ENCODE results near the gene LDB2. TPM values are rescaled to one million over a fixed set of nuclear protein-coding genes. Genes with fewer than 3 reads are reported as not detected.

LDB2 gene
- total RNA-seq, 1 donor: under 0.01 TPM

DNA sequence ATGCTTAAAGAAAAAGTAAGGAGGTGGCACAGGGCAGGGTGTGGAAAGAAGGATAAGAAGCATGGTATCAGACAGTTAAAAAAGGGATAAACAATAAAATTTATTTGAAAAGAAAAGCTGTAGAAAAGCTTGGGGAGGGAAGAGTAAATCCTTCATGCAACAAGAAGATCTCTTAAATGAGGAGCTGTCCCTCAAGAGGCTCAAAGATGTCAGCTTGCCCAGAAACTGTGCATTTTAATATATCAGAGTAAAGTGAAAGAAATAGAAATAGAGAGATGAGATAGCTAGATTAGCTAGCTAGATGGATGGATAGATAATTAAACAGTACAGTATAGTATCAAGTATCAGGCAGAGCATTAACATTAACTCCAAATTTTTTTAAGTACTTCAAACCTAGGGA, 170.3 kb downstream of the LDB2 start:
- no peak for DNase-seq (ENCODE audit: low read depth in 2 of 3, low spot score in 2 of 3)

DNA sequence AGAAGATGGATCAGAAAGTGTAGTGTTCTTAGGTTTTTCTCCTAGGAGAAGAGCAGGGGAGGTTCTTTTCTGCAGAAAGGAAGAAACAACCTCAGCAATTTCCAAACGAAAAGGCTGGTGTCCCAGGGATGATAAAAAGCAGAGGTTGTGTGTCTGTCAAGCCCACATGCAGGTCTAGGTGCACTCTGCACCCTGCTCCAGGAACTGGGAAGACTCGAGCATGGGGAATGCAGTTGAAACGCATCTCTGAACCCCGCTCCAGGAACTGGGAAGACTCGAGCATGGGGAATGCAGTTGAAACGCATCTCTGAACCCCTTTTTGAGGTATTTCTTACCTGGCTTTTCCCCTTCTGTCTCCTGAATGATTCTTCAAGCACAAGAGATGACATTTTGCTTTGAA, 171.2 kb downstream of the LDB2 start:
- DNase-seq (ENCODE audit: low read depth in 2 of 3, low spot score in 2 of 3): no peak

DNA sequence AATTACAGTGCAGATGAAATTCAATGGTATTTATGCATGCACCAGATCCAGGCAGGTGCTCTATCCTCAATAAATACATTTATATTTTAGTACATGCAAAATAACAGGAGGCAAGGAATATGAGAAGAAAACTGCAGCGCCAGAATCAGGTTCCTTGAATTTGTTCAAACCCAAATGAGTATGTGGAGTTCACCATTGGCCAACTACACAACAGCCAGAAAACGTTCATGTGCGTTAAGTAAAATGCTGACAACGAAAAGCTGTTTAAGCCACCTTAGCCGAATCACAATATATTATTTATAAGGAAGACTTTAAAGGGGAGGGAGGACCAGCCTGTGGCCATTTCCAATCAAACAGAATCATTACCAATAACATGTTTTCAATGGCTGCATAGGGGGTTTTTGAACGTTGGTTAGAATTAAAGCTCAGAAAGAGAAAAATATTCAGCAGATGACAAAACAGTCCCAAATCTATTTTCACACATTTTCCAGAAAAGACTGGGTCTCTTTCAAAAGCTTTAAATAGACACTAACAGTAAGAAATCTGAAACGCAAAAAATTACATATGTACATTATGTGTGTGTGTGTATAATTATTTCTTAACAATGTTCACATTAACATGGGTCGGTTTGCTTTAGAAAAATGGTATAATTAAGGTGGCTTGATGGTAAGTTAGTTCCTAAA, 171.9 kb downstream of the LDB2 start:
- no peak for DNase-seq (ENCODE audit: low read depth in 2 of 3, low spot score in 2 of 3)

DNA sequence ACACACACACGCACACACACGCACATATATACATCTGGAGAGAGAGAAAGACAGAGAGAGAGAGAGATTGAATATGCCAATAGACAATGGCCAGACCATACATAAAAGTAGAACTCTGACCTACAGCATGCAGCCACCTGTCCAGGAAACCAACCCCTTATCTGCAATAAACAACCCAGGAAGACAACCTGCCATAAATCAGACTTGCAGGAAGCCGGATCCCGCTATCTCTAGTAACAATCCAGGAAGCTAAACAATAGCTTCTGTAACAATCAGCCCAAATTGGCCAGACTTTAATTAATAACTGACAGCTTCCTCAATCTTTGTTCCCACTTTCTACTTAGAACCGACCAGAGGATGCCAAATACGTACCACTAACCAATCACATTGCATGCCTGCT, 173.2 kb downstream of the LDB2 start:
- no peak for DNase-seq (ENCODE audit: low read depth in 2 of 3, low spot score in 2 of 3)

DNA sequence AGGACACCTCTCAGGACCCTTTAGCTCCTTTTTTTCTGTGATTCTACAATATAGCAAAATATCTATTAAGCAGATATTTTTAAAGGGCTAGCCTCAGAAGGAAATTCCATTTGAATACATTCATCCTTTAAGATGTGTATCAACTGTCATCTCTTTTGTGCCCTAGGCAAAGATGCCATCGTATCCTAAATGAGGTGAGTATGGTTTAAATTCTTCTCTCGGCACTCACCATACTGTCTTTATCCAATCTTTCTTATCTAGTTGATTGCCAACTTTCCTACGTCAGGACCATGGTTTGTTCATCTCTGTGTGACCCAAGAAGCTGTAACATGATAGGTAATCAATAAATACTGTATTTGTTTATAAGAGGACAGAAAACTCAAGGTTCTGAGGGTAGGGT, 176.0 kb downstream of the LDB2 start:
- DNase-seq (ENCODE audit: low read depth in 2 of 3, low spot score in 2 of 3): no peak

DNA sequence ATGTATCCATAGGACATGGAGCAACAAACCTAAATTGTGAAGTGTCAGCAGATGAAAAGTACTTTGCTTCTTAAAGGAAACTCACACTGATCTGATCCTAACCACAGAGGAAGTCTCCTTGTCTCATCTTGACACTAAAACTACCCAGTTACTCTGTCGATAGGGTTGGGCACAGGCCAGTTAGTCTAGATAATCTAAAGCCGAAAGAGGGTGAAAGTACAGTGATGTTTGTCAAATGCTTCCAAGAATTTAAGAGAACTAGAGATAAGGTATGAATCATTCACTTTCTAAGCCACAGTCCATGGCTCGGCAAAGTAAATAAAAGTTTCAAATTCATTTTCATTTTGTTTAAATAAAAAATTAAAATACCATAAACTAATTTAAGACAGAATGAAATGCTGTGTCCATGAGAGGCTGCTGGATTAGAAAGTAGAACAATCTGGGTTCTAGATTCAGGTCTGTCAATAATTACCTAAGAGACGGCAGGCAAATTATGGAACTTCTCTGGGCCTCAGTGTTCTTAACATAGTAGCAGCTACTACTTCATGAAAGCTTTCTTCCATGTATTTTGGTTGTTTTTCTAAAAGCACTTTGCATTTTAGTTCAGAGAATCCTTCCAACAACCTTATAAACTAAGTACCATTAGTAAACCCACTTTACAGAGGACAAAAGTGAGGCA, 176.7 kb downstream of the LDB2 start:
- DNase-seq (ENCODE audit: low read depth in 2 of 3, low spot score in 2 of 3): no peak

DNA sequence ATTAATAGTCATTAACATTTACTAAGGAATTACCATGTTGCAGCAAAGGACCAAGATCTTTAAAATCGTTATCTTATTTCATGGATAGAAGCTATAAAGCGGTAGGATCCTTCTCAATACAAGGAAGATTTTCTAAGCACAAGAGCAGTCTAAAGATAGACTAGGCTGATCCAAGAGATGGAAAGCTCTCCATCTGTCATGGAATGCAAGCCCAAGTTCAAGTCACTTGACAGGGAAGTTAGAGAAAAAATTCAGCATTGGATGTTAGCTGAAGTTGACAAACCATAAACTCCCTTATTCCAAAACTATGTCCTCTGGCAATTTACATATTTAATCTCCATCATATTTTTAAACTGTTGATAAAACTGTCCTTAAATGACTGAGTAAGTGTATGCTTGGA, 177.7 kb downstream of the LDB2 start:
- DNase-seq (ENCODE audit: low read depth in 2 of 3, low spot score in 2 of 3): no peak

DNA sequence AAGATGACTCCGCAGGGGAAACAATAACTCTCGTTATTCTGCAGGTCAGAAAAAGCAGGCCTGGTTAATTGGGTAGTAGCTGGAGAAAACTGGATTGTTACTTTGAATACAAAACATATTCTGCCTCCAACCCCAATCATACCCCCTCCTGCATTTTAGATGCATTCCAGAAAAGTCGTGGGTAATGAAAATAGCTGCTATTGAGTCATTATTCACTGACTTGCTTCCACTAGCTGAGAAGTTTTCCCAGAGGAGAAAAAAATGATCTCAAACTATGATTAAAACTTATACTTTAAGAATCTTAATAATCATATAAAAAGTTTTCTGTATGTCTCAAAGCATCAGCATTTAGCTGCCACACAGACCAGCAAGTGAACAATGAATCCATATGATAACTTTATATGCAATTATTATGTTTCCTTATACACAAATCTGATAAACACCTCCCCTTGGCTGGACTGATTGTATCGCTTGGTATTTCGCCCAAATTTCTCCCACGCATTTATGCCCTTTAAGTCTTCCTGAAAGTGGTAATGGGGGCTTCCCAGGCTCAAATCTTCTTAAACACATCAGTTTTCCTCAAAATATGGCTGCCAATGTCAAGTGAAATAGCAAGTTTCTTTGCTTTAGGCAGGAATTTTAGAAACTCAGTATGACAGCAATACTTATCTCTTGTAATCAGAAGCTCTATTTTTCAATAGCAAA, 181.0 kb downstream of the LDB2 start:
- no peak for DNase-seq (ENCODE audit: low read depth in 2 of 3, low spot score in 2 of 3)

DNA sequence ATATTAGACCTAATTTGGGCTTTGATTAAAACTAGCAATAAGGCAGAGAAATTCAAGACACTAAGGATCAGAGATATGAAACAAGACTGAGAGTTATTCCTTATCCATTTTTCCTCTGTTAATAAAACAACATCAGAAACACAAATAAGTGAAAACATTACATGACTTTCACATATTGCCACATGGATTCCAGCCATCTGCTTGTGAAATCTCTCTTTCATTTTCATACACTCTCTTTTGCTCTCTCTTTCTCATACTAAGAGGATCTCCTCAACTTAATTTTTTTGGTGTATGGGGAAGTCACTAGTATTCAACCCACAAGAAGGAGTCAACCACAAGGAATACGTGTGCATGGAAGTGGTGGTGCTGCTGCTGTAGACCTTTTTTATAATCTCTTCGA, 183.0 kb downstream of the LDB2 start:
- DNase-seq (ENCODE audit: low read depth in 2 of 3, low spot score in 2 of 3): no peak

DNA sequence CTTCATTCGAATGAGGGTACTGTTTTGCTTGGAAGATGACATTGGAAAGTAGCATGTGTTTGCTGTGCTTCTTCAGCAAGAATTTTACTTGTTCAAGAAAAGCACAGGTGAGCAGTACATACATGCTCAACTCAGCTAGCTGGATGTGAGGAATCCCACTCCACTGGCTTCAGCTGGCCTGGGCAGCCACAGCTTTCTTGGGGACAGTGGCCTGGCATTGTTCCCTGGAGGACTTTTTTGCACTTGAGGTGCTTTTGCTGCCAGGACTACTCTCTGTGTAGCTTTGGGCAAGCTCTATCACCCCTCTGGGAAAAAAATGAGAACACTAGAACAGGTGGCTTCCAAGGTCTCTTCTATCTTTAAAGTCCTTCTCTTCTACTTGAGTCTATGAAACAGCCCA, 184.3 kb downstream of the LDB2 start:
- no peak for DNase-seq (ENCODE audit: low read depth in 2 of 3, low spot score in 2 of 3)

DNA sequence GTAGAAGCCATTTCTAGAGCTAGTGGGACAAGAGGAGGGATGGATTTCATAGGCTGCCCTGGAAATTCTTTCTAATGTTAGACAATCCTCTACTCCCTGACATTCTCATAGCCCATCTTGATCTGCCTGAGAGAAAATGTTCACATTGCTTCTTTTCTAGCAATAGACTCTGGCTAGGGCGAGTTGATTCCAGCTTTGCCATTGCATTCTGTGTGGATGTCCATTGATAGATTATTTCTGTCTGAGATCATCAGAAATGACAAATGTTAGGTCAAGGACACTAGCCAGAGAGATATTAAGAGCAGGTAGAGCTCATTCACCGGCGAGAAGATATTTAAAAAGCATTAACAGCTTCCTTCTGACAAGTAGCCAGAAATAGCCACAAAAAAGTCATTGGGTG, 184.7 kb downstream of the LDB2 start:
- no peak for DNase-seq (ENCODE audit: low read depth in 2 of 3, low spot score in 2 of 3)

DNA sequence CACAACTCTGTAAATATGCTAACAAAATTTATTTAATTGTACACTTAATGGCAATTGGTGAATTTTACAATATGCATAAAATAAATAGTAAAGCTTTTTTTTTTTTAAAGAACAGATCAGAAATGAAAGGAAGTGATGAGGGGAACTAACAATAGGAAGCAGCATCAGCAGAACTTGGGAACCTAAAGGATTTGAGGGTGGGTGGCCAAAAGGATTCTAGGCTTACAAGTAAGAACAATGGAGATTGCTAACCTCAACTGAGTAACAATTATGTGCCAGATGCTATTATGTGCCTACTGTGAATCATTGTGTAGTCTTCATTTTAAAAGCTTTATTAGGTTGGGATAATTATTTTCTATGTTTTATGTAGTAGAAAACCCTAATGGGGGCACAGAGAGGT, 185.2 kb downstream of the LDB2 start:
- no peak for DNase-seq (ENCODE audit: low read depth in 2 of 3, low spot score in 2 of 3)

DNA sequence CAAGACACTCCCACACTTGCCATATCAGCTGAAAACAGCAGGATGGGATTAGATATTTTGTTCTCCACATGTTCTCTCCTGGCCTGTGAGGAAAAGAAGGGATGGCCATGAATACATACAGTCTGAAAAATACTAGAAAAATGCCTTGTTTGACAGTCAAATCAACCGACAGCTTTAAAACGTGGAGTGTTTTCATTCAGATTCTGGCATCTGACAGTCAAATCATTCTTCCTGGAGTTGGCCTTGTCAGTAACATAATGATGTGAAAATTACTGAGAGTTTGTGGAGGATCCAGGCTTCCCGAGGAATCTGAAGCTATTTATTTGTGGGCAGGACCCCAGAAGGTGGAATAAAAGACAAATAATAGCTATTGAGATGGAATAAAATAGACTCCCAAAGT, 188.2 kb downstream of the LDB2 start:
- DNase-seq (ENCODE audit: low read depth in 2 of 3, low spot score in 2 of 3): no peak

DNA sequence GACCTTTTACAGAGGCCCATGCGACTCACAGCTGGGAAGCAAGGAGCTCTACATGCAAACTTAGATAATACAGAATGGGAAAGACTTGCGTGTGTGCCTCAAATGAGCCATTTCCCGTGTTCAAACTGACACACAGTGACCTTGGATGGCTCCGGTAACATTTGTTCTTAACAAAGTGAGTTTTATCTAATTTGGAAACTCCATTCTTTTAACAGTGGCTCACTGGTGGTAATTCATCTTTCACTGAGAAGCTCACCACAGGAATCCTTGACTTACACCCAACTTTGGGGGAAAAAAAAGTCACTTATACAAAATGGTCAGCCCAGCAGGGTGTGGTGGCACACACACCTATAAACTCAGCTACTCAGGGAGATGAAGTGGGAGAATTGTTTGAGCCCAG, 190.6 kb downstream of the LDB2 start:
- no peak for DNase-seq (ENCODE audit: low read depth in 2 of 3, low spot score in 2 of 3)

DNA sequence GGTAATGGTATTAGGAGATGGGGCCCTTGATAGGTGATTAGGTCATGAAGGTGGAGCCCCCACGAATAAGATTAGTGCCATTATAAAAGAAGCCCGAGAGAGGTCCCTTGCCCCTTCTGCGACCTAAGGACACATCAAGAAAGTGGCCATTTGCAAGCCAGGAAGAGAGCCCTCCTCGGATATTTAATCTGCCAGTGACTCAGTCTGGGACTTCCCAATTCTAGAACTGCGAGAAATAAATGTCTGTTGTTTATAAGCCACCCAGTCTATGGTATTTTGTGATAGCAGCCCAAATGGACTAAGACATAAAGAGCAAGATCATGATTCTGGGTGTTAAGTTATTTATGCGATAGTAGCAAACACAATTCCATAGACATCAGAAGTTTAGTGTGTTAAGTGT, 192.2 kb downstream of the LDB2 start:
- DNase-seq (ENCODE audit: low read depth in 2 of 3, low spot score in 2 of 3): no peak

DNA sequence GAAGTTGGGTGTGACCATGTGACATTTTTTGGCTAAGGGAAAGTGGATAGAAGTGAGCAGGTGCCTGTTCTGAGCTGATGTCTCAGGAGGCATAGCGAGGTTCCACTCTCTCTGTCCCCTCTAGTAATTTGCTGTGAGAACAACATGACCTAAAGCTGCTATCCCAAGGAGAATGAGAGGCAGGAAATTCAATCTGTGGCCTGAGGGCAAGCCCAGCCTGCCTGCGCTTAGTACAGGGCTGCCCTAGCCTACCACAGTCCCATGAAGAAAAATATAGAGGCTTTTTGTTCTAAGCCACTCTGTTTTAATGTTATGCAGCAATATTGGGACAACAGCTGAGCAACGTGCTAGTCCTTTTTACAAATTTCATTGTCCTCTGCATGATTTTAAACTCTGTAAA, 193.1 kb downstream of the LDB2 start:
- DNase-seq (ENCODE audit: low read depth in 2 of 3, low spot score in 2 of 3): no peak

DNA sequence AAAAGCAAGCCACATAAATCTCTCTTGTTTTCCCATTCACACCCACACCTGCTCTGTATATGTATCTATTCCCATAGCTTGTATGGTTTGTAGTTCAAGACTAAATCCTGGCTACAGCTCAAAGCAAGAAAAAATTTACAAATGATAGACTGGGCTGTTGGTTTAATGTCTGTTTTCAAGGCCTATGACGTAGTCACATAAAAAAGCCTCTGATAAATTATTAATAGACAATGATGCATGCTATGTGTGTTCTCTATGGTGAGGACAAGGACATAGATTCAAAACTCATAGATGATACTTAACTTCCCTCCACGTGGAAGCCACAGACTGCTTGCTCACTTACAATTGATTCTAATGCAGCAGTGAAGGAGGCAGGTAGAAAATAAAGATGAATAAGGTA, 194.0 kb downstream of the LDB2 start:
- no peak for DNase-seq (ENCODE audit: low read depth in 2 of 3, low spot score in 2 of 3)

DNA sequence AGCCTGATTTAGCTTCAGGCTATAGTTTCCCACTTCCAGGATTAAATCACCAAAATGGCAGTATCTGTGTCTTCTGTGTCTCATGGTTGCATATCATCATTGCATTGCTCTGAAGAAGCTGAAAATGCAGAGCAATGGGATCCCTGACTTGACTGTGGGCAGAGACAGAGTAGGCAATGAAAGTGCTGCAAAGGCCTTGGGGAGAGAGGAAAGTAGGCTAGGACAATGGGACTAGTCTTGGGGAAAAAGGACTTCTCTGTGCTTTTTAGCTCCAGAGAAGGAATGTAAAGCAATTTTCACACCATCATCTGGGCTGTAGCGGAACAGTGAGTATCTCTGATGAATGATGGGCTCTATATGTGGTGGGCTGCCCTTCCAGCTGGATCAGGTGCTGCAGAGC, 202.5 kb downstream of the LDB2 start:
- no peak for DNase-seq (ENCODE audit: low read depth in 2 of 3, low spot score in 2 of 3)

DNA sequence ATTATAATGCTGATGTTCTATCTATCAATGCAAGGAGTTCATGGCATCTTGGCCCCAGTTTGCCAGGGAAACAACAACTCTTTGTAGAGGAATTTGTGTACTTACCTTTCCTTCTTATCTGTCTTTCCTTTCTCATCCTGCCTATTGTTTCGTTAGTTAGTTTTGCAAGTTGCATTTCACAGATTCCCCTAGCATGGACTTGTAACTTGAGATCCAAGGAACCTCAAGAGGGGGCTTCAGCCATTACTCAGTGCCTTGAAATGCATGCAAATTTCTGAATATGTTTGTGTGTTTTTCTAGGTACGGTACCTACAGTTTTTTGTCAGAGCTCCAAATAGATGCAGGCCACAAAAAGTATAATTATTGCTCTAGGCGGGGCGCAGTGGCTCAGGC, 203.6 kb downstream of the LDB2 start:
- no peak for DNase-seq (ENCODE audit: low read depth in 2 of 3, low spot score in 2 of 3)

DNA sequence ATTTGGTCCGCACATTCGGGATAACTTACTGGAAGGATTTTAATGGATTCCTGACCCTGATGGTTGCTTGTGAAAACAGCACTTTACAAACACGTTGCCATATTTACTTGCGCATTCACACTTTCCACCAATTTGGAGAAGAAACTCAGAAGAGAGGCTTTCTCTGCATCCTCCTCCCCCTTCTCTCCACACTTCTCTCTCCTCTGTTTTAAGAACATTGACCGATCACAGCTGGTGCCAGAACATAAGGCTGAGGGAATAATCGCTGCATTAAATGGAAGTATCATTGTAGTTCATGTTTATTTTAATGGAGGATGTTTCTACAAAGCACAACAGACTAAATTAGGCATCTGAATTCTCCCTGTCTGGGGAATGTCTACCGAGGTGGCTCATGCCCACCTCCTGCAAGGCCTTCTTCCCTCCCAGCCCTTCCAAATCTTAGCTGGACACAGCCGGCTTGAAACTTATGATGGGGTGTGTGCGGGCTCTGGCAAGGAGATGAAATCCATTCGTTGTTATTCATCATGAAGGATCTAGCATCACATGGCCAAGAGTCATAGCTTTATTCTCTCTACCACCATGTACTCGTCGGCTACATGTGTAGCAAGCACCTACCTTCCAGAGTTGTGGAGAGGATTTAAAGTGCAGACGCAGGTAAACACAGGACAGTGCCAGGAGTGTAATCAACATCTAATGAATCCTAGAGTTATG, 204.1 kb downstream of the LDB2 start:
- no peak for DNase-seq (ENCODE audit: low read depth in 2 of 3, low spot score in 2 of 3)

DNA sequence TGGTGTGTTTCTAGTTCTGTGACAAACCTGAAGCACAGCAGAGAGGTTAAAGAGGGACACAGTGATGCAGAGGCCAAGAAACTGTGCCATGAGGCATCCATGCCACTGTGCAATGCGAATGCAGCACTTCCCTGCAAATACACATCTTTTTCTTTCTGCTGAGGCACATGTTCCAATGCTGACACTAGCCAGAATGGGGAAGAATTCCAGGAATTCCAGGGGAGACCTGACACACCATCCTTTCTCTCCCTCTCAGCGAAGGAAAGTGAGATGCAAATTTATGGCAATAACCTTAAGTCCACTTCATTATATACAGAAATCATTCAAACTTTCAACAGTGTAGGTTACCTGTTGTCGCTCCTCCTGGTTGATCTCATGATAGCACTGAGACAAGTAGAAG, 204.8 kb downstream of the LDB2 start:
- DNase-seq (ENCODE audit: low read depth in 2 of 3, low spot score in 2 of 3): no peak
